ENCODE measurements around the gene RNF180.

The RNF180 gene

GRCh38 chr5:64158827-64159226 is 6.8 kb upstream of the RNF180 start:
- no peak for DNase-seq (ENCODE audit: low read depth in 1 of 2, low spot score in 1 of 2)
- TF ChIP-seq JUND (IDR thresholded peaks at IDR 0.05; ENCODE audit: low read depth) = no peak
- in situ Hi-C loops (cut with HindIII; ENCODE audit: low pct_unique_long_range_greater_than_20kb, low sequenced_read_pairs) = no loop called here

GRCh38 chr5:64160201-64160600 is 5.4 kb upstream of the RNF180 start:
- no peak for DNase-seq (ENCODE audit: low read depth in 1 of 2, low spot score in 1 of 2)
- TF ChIP-seq JUND (IDR thresholded peaks at IDR 0.05; ENCODE audit: low read depth) = no peak
- in situ Hi-C loops (cut with HindIII; ENCODE audit: low pct_unique_long_range_greater_than_20kb, low sequenced_read_pairs) = no loop called here

GRCh38 chr5:64161420-64161819 is 4.2 kb upstream of the RNF180 start:
- no peak for DNase-seq (ENCODE audit: low read depth in 1 of 2, low spot score in 1 of 2)
- TF ChIP-seq JUND (IDR thresholded peaks at IDR 0.05; ENCODE audit: low read depth) = no peak
- in situ Hi-C loops (cut with HindIII; ENCODE audit: low pct_unique_long_range_greater_than_20kb, low sequenced_read_pairs) = no loop called here

GRCh38 chr5:64163135-64163534 is 2.5 kb upstream of the RNF180 start:
- no peak for DNase-seq (ENCODE audit: low read depth in 1 of 2, low spot score in 1 of 2)
- in situ Hi-C loops (cut with HindIII; ENCODE audit: low pct_unique_long_range_greater_than_20kb, low sequenced_read_pairs) = no loop called here
- no peak for TF ChIP-seq JUND (IDR thresholded peaks at IDR 0.05; ENCODE audit: low read depth)

- TF ChIP-seq JUND (IDR thresholded peaks at IDR 0.05; ENCODE audit: low read depth) = no peak
- no peak for DNase-seq (ENCODE audit: low read depth in 1 of 2, low spot score in 1 of 2)
- in situ Hi-C loops (cut with HindIII; ENCODE audit: low pct_unique_long_range_greater_than_20kb, low sequenced_read_pairs) = no loop called here
These were observed 1.9 kb upstream of the RNF180 start for GRCh38 chr5:64163746-64164145.

- no peak for DNase-seq (ENCODE audit: low read depth in 1 of 2, low spot score in 1 of 2)
- in situ Hi-C loops (cut with HindIII; ENCODE audit: low pct_unique_long_range_greater_than_20kb, low sequenced_read_pairs) = no loop called here
- no peak for TF ChIP-seq JUND (IDR thresholded peaks at IDR 0.05; ENCODE audit: low read depth)
These were observed 1.5 kb upstream of the RNF180 start for GRCh38 chr5:64164166-64164565.

GRCh38 chr5:64165160-64165499 is 513 bp upstream of the RNF180 start:
- DNase-seq (ENCODE audit: low read depth in 1 of 2, low spot score in 1 of 2) = no peak
- no peak for TF ChIP-seq JUND (IDR thresholded peaks at IDR 0.05; ENCODE audit: low read depth)
- in situ Hi-C loops (cut with HindIII; ENCODE audit: low pct_unique_long_range_greater_than_20kb, low sequenced_read_pairs) = no loop called here

GRCh38 chr5:64166201-64166959 is 737 bp downstream of the RNF180 start:
- peak; percentile 13 to 21 for DNase-seq (ENCODE audit: low read depth in 1 of 2, low spot score in 1 of 2)
- in situ Hi-C loops (cut with HindIII; ENCODE audit: low pct_unique_long_range_greater_than_20kb, low sequenced_read_pairs) = no loop called here
- no peak for TF ChIP-seq JUND (IDR thresholded peaks at IDR 0.05; ENCODE audit: low read depth)

DNA sequence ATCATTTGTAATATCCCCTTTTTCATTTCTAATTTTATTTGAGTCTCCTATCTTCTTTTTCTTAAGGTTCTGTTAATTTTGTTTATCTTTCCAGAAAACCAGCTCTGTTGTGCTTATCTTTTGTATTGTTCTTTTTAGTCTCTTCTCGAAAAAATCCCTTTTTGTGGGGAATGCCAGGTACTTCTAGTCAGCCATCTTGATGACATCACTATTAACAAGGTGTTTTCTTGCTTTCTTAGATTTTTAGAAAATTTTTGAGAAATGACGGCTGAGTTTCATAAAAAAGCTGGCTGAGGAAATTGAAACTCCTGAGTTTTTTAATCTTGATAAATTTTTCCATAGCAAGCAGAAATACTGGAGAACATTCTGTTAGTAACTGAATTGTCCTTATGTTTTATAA is 10.7 kb downstream of the RNF180 start:
- no peak for TF ChIP-seq JUND (IDR thresholded peaks at IDR 0.05; ENCODE audit: low read depth)
- no peak for DNase-seq (ENCODE audit: low read depth in 1 of 2, low spot score in 1 of 2)
- in situ Hi-C loops (cut with HindIII; ENCODE audit: low pct_unique_long_range_greater_than_20kb, low sequenced_read_pairs) = no loop called here

- in situ Hi-C loops (cut with HindIII; ENCODE audit: low pct_unique_long_range_greater_than_20kb, low sequenced_read_pairs) = no loop called here
- no peak for DNase-seq (ENCODE audit: low read depth in 1 of 2, low spot score in 1 of 2)
- TF ChIP-seq JUND (IDR thresholded peaks at IDR 0.05; ENCODE audit: low read depth) = no peak
These were observed 15.2 kb downstream of the RNF180 start for GRCh38 chr5:64180661-64181343.

- TF ChIP-seq JUND (IDR thresholded peaks at IDR 0.05; ENCODE audit: low read depth) = no peak
- DNase-seq (ENCODE audit: low read depth in 1 of 2, low spot score in 1 of 2) = no peak
- in situ Hi-C loops (cut with HindIII; ENCODE audit: low pct_unique_long_range_greater_than_20kb, low sequenced_read_pairs) = no loop called here
These were observed 15.8 kb downstream of the RNF180 start for GRCh38 chr5:64181440-64181839.

DNA sequence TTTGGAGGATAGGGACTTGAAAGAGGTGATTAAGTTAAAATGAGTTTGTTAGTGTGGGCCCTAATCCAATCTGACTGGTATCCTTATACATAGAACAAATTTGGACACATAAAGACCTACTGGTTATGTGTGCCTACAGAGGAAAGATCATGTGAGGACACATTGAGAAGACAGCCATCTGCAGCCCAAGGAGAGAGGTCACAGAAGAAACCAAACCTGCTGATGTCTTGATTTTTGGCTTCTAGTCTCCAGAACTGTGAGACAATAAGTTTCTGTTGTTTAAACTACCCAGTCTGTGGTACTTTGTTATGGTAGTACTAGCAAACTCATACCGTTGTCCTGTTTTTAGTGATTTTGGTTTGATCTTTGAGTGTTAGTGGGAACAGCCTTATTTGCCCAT is 18.3 kb downstream of the RNF180 start:
- no peak for DNase-seq (ENCODE audit: low read depth in 1 of 2, low spot score in 1 of 2)
- TF ChIP-seq JUND (IDR thresholded peaks at IDR 0.05; ENCODE audit: low read depth) = no peak
- in situ Hi-C loops (cut with HindIII; ENCODE audit: low pct_unique_long_range_greater_than_20kb, low sequenced_read_pairs) = no loop called here

- no peak for DNase-seq (ENCODE audit: low read depth in 1 of 2, low spot score in 1 of 2)
- in situ Hi-C loops (cut with HindIII; ENCODE audit: low pct_unique_long_range_greater_than_20kb, low sequenced_read_pairs) = no loop called here
- TF ChIP-seq JUND (IDR thresholded peaks at IDR 0.05; ENCODE audit: low read depth) = no peak
These were observed 19.2 kb downstream of the RNF180 start for GRCh38 chr5:64184832-64185231.

All from T47D (cell line).